WTC11 (cell line): ENCODE results near the gene ZDHHC21. TPM values are rescaled to one million over a fixed set of nuclear protein-coding genes. Genes with fewer than 3 reads are reported as not detected.

Experiments used
- ATAC-seq: fragments of 200-7000 bp; cut with Tn5 transposase; 2 replicates; pipeline ENCODE4 v1.10.0; 2021; ENCODE audit warnings: mild to moderate bottlenecking, moderate library complexity
- CTCF ChIA-PET: fragments of 300-600 bp; sonication (Branson Sonifier 250); formaldehyde crosslinking; loops from one replicate; lab custom pipeline; 2021; ENCODE audit warnings: antibody characterized with exemption; lab: Charles Lee
- POLR2A ChIA-PET: fragments of 350-600 bp; sonication (Branson Sonifier 250); formaldehyde crosslinking; loops from one replicate; lab custom pipeline; 2021; ENCODE audit warnings: antibody characterized with exemption; lab: Charles Lee
- DNase-seq: peaks from one replicate; pipeline ENCODE4 v3.0.0; 2021; ENCODE audit warnings: low spot score
- H3K27ac Mint-ChIP-seq: 2 replicates; pipeline ENCODE4 v1.8.0; 2021; ENCODE audit warnings: mixed read lengths
- H3K27me3 Mint-ChIP-seq: 2 replicates; pipeline ENCODE4 v1.8.0; 2021; ENCODE audit warnings: low read depth, mild to moderate bottlenecking, moderate library complexity, mixed read lengths
- H3K36me3 Mint-ChIP-seq: 2 replicates; pipeline ENCODE4 v1.8.0; 2021; ENCODE audit warnings: mixed read lengths
- H3K4me1 Mint-ChIP-seq: 2 replicates; pipeline ENCODE4 v1.8.0; 2022; ENCODE audit warnings: mixed read lengths
- H3K4me3 Mint-ChIP-seq: 2 replicates; pipeline ENCODE4 v1.8.0; 2021; ENCODE audit warnings: mild to moderate bottlenecking, moderate library complexity, mixed read lengths
- H3K9me3 Mint-ChIP-seq: 2 replicates; pipeline ENCODE4 v1.8.0; 2021; ENCODE audit warnings: mixed read lengths
- AFF4 ChIP-seq: sonication (generic); formaldehyde crosslinking; IDR thresholded peaks from 2 replicates; pipeline ENCODE4 v1.8.1; 2023; ENCODE audit warnings: mild to moderate bottlenecking, missing genetic modification reagents, borderline replicate concordance
- CREB1 ChIP-seq: sonication (generic); formaldehyde crosslinking; IDR thresholded peaks from 2 replicates; pipeline ENCODE4 v1.8.0; 2023; ENCODE audit warnings: mild to moderate bottlenecking, missing genetic modification reagents
- CREM ChIP-seq: sonication (generic); formaldehyde crosslinking; IDR thresholded peaks from 2 replicates; pipeline ENCODE4 v1.8.1; 2022; ENCODE audit warnings: mild to moderate bottlenecking, missing genetic modification reagents, moderate library complexity
- E2F1 ChIP-seq: sonication (generic); formaldehyde crosslinking; IDR thresholded peaks from 2 replicates; pipeline ENCODE4 v1.8.0; 2022; ENCODE audit warnings: mild to moderate bottlenecking, missing genetic modification reagents
- ETV6 ChIP-seq: sonication (generic); formaldehyde crosslinking; IDR thresholded peaks from 2 replicates; pipeline ENCODE4 v1.8.1; 2022; ENCODE audit warnings: mild to moderate bottlenecking, missing genetic modification reagents
- FOXJ3 ChIP-seq: sonication (generic); formaldehyde crosslinking; IDR thresholded peaks from 2 replicates; pipeline ENCODE4 v1.9.0; 2021; ENCODE audit warnings: missing genetic modification reagents, mild to moderate bottlenecking, borderline replicate concordance
- FOXK1 ChIP-seq: sonication (generic); formaldehyde crosslinking; IDR thresholded peaks from 2 replicates; pipeline ENCODE4 v1.8.0; 2022; ENCODE audit warnings: mild to moderate bottlenecking, moderate library complexity, missing genetic modification reagents
- GRHL2 ChIP-seq: fragments of 250-450 bp; sonication (Bioruptor Pico); IDR thresholded peaks from 2 replicates; pipeline ENCODE4 v1.8.0; 2022; ENCODE audit warnings: mild to moderate bottlenecking, moderate library complexity; ENCODE audit not compliant: insufficient replicate concordance, severe bottlenecking
- HMGA2 ChIP-seq: fragments of 250-450 bp; sonication (Bioruptor Pico); IDR thresholded peaks from 2 replicates; pipeline ENCODE4 v1.4.0; 2021; ENCODE audit warnings: mild to moderate bottlenecking, moderate library complexity
- IRF1 ChIP-seq: sonication (generic); formaldehyde crosslinking; IDR thresholded peaks from 2 replicates; pipeline ENCODE4 v1.8.0; 2023; ENCODE audit warnings: missing genetic modification reagents
- MYBL2 ChIP-seq: sonication (generic); formaldehyde crosslinking; IDR thresholded peaks from 2 replicates; pipeline ENCODE4 v1.8.1; 2023; ENCODE audit warnings: mild to moderate bottlenecking, moderate library complexity, missing genetic modification reagents
- PREB ChIP-seq: sonication (generic); formaldehyde crosslinking; IDR thresholded peaks from 2 replicates; pipeline ENCODE4 v1.8.1; 2022; ENCODE audit warnings: mild to moderate bottlenecking, missing genetic modification reagents, moderate library complexity, borderline replicate concordance
- PRRX2 ChIP-seq: fragments of 250-450 bp; sonication (Bioruptor Pico); IDR thresholded peaks from 2 replicates; pipeline ENCODE4 v1.8.0; 2021; ENCODE audit warnings: mild to moderate bottlenecking
- SMAD4 ChIP-seq: sonication (generic); formaldehyde crosslinking; IDR thresholded peaks from 2 replicates; pipeline ENCODE4 v1.8.0; 2022; ENCODE audit warnings: mild to moderate bottlenecking, missing genetic modification reagents
- ZNF138 ChIP-seq: sonication (generic); formaldehyde crosslinking; conservative IDR thresholded peaks from 2 replicates; pipeline ENCODE4 v1.8.1; 2022; ENCODE audit warnings: mild to moderate bottlenecking, moderate library complexity, missing genetic modification reagents
- ZNF281 ChIP-seq: sonication (generic); formaldehyde crosslinking; IDR thresholded peaks from 2 replicates; pipeline ENCODE4 v1.8.0; 2023; ENCODE audit warnings: mild to moderate bottlenecking, missing genetic modification reagents
- ZNF396 ChIP-seq: fragments of 250-450 bp; sonication (Bioruptor Pico); IDR thresholded peaks from 2 replicates; pipeline ENCODE4 v1.8.0; 2021; ENCODE audit warnings: mild to moderate bottlenecking, moderate library complexity, borderline replicate concordance
- total RNA-seq: library from RNA; stranded (reverse); gene quantifications from 3 replicates; pipeline ENCODE4 v1.2.3, GENCODE V29; 2021

ZDHHC21 gene
- total RNA-seq, 1 experiment from 2014 or later, result 6.7 TPM

- no peak for TF ChIP-seq CREB1 (CRISPR knock-in tag)
- no peak for TF ChIP-seq FOXJ3 (CRISPR knock-in tag)
Observed at GRCh38 chr9:14741369-14741768, 48.1 kb upstream of the ZDHHC21 start (continued).

- no peak for DNase-seq
- CTCF ChIA-PET, result no interaction called here
- Mint-ChIP-seq H3K4me1 (no peaks in the 10 kb centered on the region), H3K9me3 (no peaks in the 10 kb centered on the region), H3K27ac (no peak overlapping the region), H3K36me3 (no peaks in the 10 kb centered on the region), H3K27me3 (peaks cover 66% of the 10 kb centered on the region), H3K4me3 (no peak overlapping the region)
- no peak for ATAC-seq
- TF ChIP-seq CREM (CRISPR knock-in tag), result no peak
- TF ChIP-seq SMAD4 (CRISPR knock-in tag), result no peak
- TF ChIP-seq FOXK1, result no peak
- no peak for TF ChIP-seq MYBL2
- TF ChIP-seq GRHL2, result no peak
- no peak for TF ChIP-seq CREB1 (CRISPR knock-in tag)
- no peak for TF ChIP-seq PRRX2
- TF ChIP-seq AFF4, result no peak
- no peak for TF ChIP-seq PREB
- TF ChIP-seq ETV6 (CRISPR knock-in tag), result no peak
- POLR2A ChIA-PET, result no interaction called here
Observed at GRCh38 chr9:14733133-14733532, 39.9 kb upstream of the ZDHHC21 start.

- Mint-ChIP-seq H3K36me3 (no peaks in the 10 kb centered on the region), H3K4me3 (no peak overlapping the region), H3K4me1 (no peaks in the 10 kb centered on the region), H3K27ac (no peak overlapping the region), H3K9me3 (no peaks in the 10 kb centered on the region), H3K27me3 (peaks cover 79% of the 10 kb centered on the region)
- no peak for TF ChIP-seq E2F1 (CRISPR knock-in tag)
- TF ChIP-seq IRF1 (CRISPR knock-in tag), result no peak
- no peak for TF ChIP-seq ZNF281 (CRISPR knock-in tag)
- TF ChIP-seq HMGA2 (CRISPR knock-in tag), result no peak
- no peak for TF ChIP-seq AFF4
- no peak for TF ChIP-seq ZNF396 (CRISPR knock-in tag)
- no peak for TF ChIP-seq ZNF138
- ATAC-seq (no peak), DNase-seq (no peak)
- ChIA-PET POLR2A (no interaction called here), CTCF (no interaction called here)
Observed at GRCh38 chr9:14731294-14731981, 38.2 kb upstream of the ZDHHC21 start.
